ENCODE data around the gene COG3. TPM values are rescaled to one million over a fixed set of nuclear protein-coding genes. Genes with fewer than 3 reads are reported as not detected.

The COG3 gene
- total and polyA plus RNA-seq, 7 donors = 22.9 to 30.7 (median 28.0) TPM

DNA sequence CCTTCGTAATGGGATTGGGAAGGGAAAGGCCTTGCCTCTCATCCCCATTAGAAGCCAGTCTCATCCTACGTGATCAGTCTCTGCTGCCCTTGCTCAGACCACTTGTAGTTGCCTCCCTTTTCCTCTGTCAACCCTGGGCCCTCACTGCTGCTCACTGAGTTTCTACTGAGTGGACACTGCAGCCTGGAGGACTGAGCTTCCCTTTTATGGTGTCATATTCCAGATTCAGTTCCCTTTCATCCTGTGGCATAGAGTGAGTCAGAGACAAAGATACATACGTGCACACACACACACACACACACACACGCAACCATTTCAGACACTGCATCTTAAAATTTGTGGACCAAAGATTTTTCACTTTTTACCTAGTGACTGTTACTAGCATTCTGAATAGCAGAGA, 56.6 kb downstream of the COG3 start:
- intact Hi-C loops (cut with DNase I) = no loop called here
- H3K4me3 ChIP-seq = no peak overlapping the region
- H3K27me3 ChIP-seq = no peaks in the 10 kb centered on the region
- no peaks in the 10 kb centered on the region for H3K4me1 ChIP-seq
- TF ChIP-seq, protein P1, sequence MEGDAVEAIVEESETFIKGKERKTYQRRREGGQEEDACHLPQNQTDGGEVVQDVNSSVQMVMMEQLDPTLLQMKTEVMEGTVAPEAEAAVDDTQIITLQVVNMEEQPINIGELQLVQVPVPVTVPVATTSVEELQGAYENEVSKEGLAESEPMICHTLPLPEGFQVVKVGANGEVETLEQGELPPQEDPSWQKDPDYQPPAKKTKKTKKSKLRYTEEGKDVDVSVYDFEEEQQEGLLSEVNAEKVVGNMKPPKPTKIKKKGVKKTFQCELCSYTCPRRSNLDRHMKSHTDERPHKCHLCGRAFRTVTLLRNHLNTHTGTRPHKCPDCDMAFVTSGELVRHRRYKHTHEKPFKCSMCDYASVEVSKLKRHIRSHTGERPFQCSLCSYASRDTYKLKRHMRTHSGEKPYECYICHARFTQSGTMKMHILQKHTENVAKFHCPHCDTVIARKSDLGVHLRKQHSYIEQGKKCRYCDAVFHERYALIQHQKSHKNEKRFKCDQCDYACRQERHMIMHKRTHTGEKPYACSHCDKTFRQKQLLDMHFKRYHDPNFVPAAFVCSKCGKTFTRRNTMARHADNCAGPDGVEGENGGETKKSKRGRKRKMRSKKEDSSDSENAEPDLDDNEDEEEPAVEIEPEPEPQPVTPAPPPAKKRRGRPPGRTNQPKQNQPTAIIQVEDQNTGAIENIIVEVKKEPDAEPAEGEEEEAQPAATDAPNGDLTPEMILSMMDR (IDR thresholded peaks at IDR 0.05) = no peak
- TF ChIP-seq EP300 (IDR thresholded peaks at IDR 0.05) (no peak), POLR2A (IDR thresholded peaks at IDR 0.05) (no peak)
- no peak for DNase-seq
- WGBS, 2 donors = 84 to 88% methylated on average over 4 of the region's 4 CpGs
- no peaks in the 10 kb centered on the region for H3K9me3 ChIP-seq
- no peak overlapping the region for H3K27ac ChIP-seq
- H3K36me3 ChIP-seq = peaks cover 0 to 69% (median 29%) of the 10 kb centered on the region in 4 donors

DNA sequence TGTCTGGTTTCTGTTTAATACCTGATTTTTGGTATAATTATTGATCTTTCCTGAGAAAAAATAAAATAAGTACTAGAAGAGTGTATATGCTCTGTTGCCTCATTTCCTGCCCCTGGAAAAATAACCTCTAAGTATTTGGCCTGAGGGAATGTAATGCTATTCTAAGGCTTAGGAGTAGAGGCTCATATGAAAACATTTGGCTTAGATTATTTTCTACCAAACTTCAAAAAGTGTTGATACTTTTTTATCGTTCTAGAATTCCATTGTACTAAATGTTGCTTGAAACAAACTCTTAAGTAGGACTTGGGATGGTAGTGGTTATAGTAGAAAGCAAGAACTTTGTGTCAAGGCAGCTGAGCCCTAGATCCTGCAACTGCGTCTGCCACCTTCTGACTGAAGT, 57.8 kb downstream of the COG3 start:
- 90 to 95% methylated on average over 2 of the region's 2 CpGs for WGBS, 2 donors
- no peaks in the 10 kb centered on the region for H3K27me3 ChIP-seq
- H3K27ac ChIP-seq = no peak overlapping the region
- no peak for DNase-seq
- peaks cover 0 to 64% (median 19%) of the 10 kb centered on the region in 4 donors for H3K36me3 ChIP-seq
- H3K9me3 ChIP-seq = no peaks in the 10 kb centered on the region
- no peak overlapping the region for H3K4me3 ChIP-seq
- peaks cover 0 to 4% (median 3%) of the 10 kb centered on the region in 4 donors for H3K4me1 ChIP-seq
- TF ChIP-seq, protein P1 (IDR thresholded peaks at IDR 0.05) = no peak
- TF ChIP-seq EP300 (IDR thresholded peaks at IDR 0.05) (no peak), POLR2A (IDR thresholded peaks at IDR 0.05) (no peak), POLR2AphosphoS5 (IDR thresholded peaks at IDR 0.05) (no peak)
- intact Hi-C loops (cut with DNase I) = no loop called here

DNA sequence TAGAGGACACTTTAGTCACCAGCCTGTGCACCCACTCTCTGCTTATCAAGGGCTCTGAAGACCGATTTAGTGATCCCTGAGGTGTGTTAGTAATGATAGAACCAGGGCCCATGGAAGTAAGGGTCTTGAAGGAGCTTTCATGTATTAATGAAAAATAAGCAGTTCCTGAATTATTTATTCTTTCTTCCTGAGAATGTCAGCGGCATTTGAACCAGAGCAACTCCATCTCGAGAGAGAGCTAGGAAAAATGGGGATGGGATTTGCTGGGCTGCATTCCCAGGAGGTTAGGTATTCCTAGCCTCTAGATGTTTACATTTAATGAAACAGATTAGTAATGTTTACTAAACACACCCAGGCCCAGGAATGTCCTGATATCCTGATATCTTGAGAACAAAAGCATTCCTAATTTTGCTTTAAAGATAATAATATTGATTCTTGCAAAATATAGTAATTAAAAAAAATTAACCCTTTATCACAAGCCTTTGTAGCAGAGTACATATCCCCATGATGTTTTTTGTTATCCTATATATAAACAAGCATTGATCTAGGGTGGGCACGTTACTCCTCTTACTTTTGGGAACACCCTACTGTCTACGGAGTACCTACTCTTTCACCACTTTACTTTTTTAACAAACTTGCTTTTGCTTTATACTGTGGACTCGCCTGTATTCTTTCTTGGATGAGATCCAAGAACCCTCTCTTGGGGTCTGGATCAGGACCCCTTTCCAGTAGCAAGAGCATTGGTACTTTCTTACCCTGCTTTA, 63.1 kb downstream of the COG3 start:
- intact Hi-C loops (cut with DNase I) = no loop called here
- Histone ChIP-seq H3K27me3 (no peaks in the 10 kb centered on the region), H3K27ac (no peak overlapping the region), H3K4me3 (no peak overlapping the region), H3K4me1 (peaks cover 0 to 8% (median 5%) of the 10 kb centered on the region in 4 donors), H3K36me3 (peaks cover 8 to 54% (median 21%) of the 10 kb centered on the region in 4 donors), H3K9me3 (no peaks in the 10 kb centered on the region)
- TF ChIP-seq POLR2A (IDR thresholded peaks at IDR 0.05) = no peak
- TF ChIP-seq, protein P1 (IDR thresholded peaks at IDR 0.05) = no peak
- TF ChIP-seq POLR2AphosphoS5 (IDR thresholded peaks at IDR 0.05) = no peak
- TF ChIP-seq EP300 (IDR thresholded peaks at IDR 0.05) = no peak
- DNase-seq = no peak
- 71 to 79% methylated on average over 6 of the region's 6 CpGs for WGBS, 2 donors

DNA sequence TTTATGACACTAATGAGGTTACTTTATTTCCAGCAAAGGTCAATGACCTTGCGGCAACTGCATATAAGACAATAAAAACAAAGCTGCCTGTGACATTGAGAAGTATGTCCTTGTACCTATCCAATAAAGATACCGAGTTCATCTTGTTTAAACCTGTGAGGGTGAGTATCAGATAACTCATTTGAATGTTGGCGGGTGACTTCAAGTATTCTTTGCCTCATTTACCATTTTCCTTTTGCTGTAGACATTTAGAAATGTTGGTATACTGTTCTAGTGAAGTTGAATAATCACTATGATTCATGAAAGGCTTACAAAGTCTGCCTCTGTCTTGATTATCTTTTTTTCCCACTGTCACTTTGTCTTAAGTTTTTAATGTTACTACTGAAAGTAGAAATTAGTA, 65.0 kb downstream of the COG3 start:
- no peaks in the 10 kb centered on the region for H3K27me3 ChIP-seq
- no peak overlapping the region for H3K4me3 ChIP-seq
- no peak for DNase-seq
- H3K4me1 ChIP-seq = peaks cover 0 to 8% (median 5%) of the 10 kb centered on the region in 4 donors
- H3K36me3 ChIP-seq = peaks cover 8 to 62% (median 28%) of the 10 kb centered on the region in 4 donors
- TF ChIP-seq EP300 (IDR thresholded peaks at IDR 0.05) (no peak), POLR2AphosphoS5 (IDR thresholded peaks at IDR 0.05) (no peak), POLR2A (IDR thresholded peaks at IDR 0.05) (no peak)
- TF ChIP-seq, protein P1 (IDR thresholded peaks at IDR 0.05) = no peak
- no peaks in the 10 kb centered on the region for H3K9me3 ChIP-seq
- no peak overlapping the region for H3K27ac ChIP-seq
- 86 to 93% methylated on average over 3 of the region's 3 CpGs for WGBS, 2 donors
- intact Hi-C loops (cut with DNase I) = no loop called here
